GM12892 (cell line): Measurements from ENCODE around the gene REEP3.

ENCODE experiments used
- POLR2A ChIP-seq: IDR thresholded peaks from 2 replicates; pipeline ENCODE4 v1.6.1; 2011; ENCODE audit warnings: low read depth, low read length, control low read depth
- POLR2AphosphoS5 ChIP-seq: IDR thresholded peaks from 2 replicates; pipeline ENCODE4 v1.6.1; 2011; ENCODE audit warnings: low read depth, low read length, control low read depth
- TAF1 ChIP-seq: IDR thresholded peaks from 2 replicates; pipeline ENCODE4 v1.6.1; 2011; ENCODE audit warnings: low read depth, mild to moderate bottlenecking, control low read depth, low read length, borderline replicate concordance

- TF ChIP-seq POLR2AphosphoS5: no peak
- no peak for TF ChIP-seq POLR2A
- no peak for TF ChIP-seq TAF1
Measured at GRCh38 chr10:63543576-63543962, 22.4 kb downstream of the REEP3 start.
